HG02759 (cell line): Measurements from ENCODE around the gene ULBP3.
"Not testable (repeated sequence)": the region's sequence is repeated elsewhere in the genome, so short reads cannot be mapped to it uniquely, and the experiment has no call there.

Experiments used
- ATAC-seq: cut with Tn5 transposase; IDR thresholded peaks from one replicate; pipeline ENCODE4 v1.9.1; 2021; ENCODE audit warnings: mild to moderate bottlenecking, moderate library complexity; ENCODE audit not compliant: unreplicated experiment

The ULBP3 gene

GRCh38 chr6:150043501-150044412, 25.2 kb downstream of the ULBP3 start:
- ATAC-seq: no peak

GRCh38 chr6:150043096-150043495, 25.8 kb downstream of the ULBP3 start:
- no peak for ATAC-seq

GRCh38 chr6:150038202-150039062, 30.5 kb downstream of the ULBP3 start:
- ATAC-seq: no peak

- no peak for ATAC-seq
Observed at GRCh38 chr6:150037526-150038201, 31.3 kb downstream of the ULBP3 start.

- no peak for ATAC-seq
Observed at GRCh38 chr6:150036081-150036480, 32.8 kb downstream of the ULBP3 start.

- no peak for ATAC-seq
Observed at GRCh38 chr6:150033207-150033771, 35.6 kb downstream of the ULBP3 start.

- ATAC-seq: no peak
Observed at GRCh38 chr6:150032598-150032997, 36.3 kb downstream of the ULBP3 start.

- no peak for ATAC-seq
Observed at GRCh38 chr6:150030611-150031010, 38.3 kb downstream of the ULBP3 start.

- peak; percentile 62 for ATAC-seq
Observed at GRCh38 chr6:150029749-150030148, 39.2 kb downstream of the ULBP3 start.

GRCh38 chr6:150029276-150029675, 39.6 kb downstream of the ULBP3 start:
- ATAC-seq: no peak

- no peak for ATAC-seq
Observed at GRCh38 chr6:150028799-150029198, 40.1 kb downstream of the ULBP3 start.

GRCh38 chr6:150027806-150028565, 40.9 kb downstream of the ULBP3 start:
- ATAC-seq: no peak

- no peak for ATAC-seq
Observed at GRCh38 chr6:150026976-150027805, 41.7 kb downstream of the ULBP3 start.

GRCh38 chr6:150025201-150025917, 43.6 kb downstream of the ULBP3 start, which contains the start of gene RAET1L:
Gene RAET1L (minus strand): TSS chr6:150025532. CDS start chr6:150025471, 61 bp downstream.
- ATAC-seq: no peak

- no peak for ATAC-seq
Observed at GRCh38 chr6:150024646-150025155, 44.2 kb downstream of the ULBP3 start.

GRCh38 chr6:150024021-150024420, 44.9 kb downstream of the ULBP3 start:
- ATAC-seq: not testable (repeated sequence)

GRCh38 chr6:150021870-150022269, 47.1 kb downstream of the ULBP3 start:
- not testable (repeated sequence) for ATAC-seq
